H9 (cell line): ENCODE data around the gene LMO4. TPM values are rescaled to one million over a fixed set of nuclear protein-coding genes. Genes with fewer than 3 reads are reported as not detected.

ENCODE experiments used
- DNase-seq: peaks from one replicate; pipeline ENCODE4 v3.0.0-alpha.2; 2017
- H2AFZ ChIP-seq: one replicate; pipeline ENCODE4 v1.6.1; 2013; ENCODE audit warnings: mild to moderate bottlenecking, low read length, control low read depth, moderate library complexity
- H2AK5ac ChIP-seq: 2 replicates; pipeline ENCODE4 v1.6.1; 2013; ENCODE audit warnings: low read length, control low read depth, mixed read lengths; ENCODE audit not compliant: insufficient read length
- H2BK120ac ChIP-seq: one replicate; pipeline ENCODE4 v1.6.1; 2013; ENCODE audit warnings: low read depth, mild to moderate bottlenecking, low read length, control low read depth, inconsistent platforms; ENCODE audit not compliant: poor library complexity, severe bottlenecking
- H2BK12ac ChIP-seq: 2 replicates; pipeline ENCODE4 v1.6.1; 2013; ENCODE audit warnings: low read length, control low read depth, mixed read lengths, low read depth; ENCODE audit not compliant: insufficient read length
- H2BK15ac ChIP-seq: 2 replicates; pipeline ENCODE4 v1.6.1; 2013; ENCODE audit warnings: low read depth, low read length, control low read depth
- H2BK20ac ChIP-seq: one replicate; pipeline ENCODE4 v1.6.1; 2013; ENCODE audit warnings: low read depth, mild to moderate bottlenecking, low read length, control low read depth, inconsistent platforms; ENCODE audit not compliant: poor library complexity, severe bottlenecking
- H2BK5ac ChIP-seq: 2 replicates; pipeline ENCODE4 v1.6.1; 2013; ENCODE audit warnings: low read length, control low read depth, mixed read lengths; ENCODE audit not compliant: insufficient read length
- H3K14ac ChIP-seq: 2 replicates; pipeline ENCODE4 v1.6.1; 2013; ENCODE audit warnings: low read length, control low read depth; ENCODE audit not compliant: insufficient read depth
- H3K18ac ChIP-seq: 2 replicates; pipeline ENCODE4 v1.6.1; 2013; ENCODE audit warnings: low read depth, mild to moderate bottlenecking, mixed read lengths, low read length, control low read depth; ENCODE audit not compliant: insufficient read length
- H3K23ac ChIP-seq: 2 replicates; pipeline ENCODE4 v1.6.1; 2013; ENCODE audit warnings: low read length, control low read depth, mixed read lengths, low read depth; ENCODE audit not compliant: insufficient read length
- H3K23me2 ChIP-seq: 2 replicates; pipeline ENCODE4 v1.6.1; 2013; ENCODE audit warnings: low read depth, mild to moderate bottlenecking, mixed read lengths, low read length, control low read depth; ENCODE audit not compliant: insufficient read length, poor library complexity, severe bottlenecking
- H3K27ac ChIP-seq: 2 replicates; pipeline ENCODE4 v1.5.1; 2013; ENCODE audit warnings: low read length, control low read depth, mixed read lengths, low read depth; ENCODE audit not compliant: insufficient read length
- H3K27me3 ChIP-seq: 2 replicates; pipeline ENCODE4 v1.6.1; 2013; ENCODE audit warnings: low read length, control low read depth, inconsistent platforms; ENCODE audit not compliant: insufficient read depth
- H3K4ac ChIP-seq: 2 replicates; pipeline ENCODE4 v1.6.1; 2013; ENCODE audit warnings: low read depth, mild to moderate bottlenecking, control low read depth, inconsistent platforms, low read length, moderate library complexity
- H3K4me1 ChIP-seq: 2 replicates; pipeline ENCODE4 v1.6.1; 2013; ENCODE audit warnings: low read length, control low read depth, inconsistent platforms; ENCODE audit not compliant: insufficient read depth
- H3K4me2 ChIP-seq: 2 replicates; pipeline ENCODE4 v1.6.1; 2013; ENCODE audit warnings: low read length, control low read depth, mixed read lengths; ENCODE audit not compliant: insufficient read length, insufficient read depth
- H3K56ac ChIP-seq: 2 replicates; pipeline ENCODE4 v1.6.1; 2013; ENCODE audit warnings: low read depth, mild to moderate bottlenecking, mixed read lengths, low read length, control low read depth; ENCODE audit not compliant: insufficient read length
- H3K79me1 ChIP-seq: 2 replicates; pipeline ENCODE4 v1.6.1; 2013; ENCODE audit warnings: low read depth, mild to moderate bottlenecking, moderate library complexity, low read length, control low read depth, inconsistent platforms; ENCODE audit not compliant: insufficient read depth, poor library complexity, severe bottlenecking
- H3K79me2 ChIP-seq: 2 replicates; pipeline ENCODE4 v1.6.1; 2013; ENCODE audit warnings: low read length, control low read depth, inconsistent platforms; ENCODE audit not compliant: insufficient read depth
- H3K9ac ChIP-seq: 2 replicates; pipeline ENCODE4 v1.6.1; 2013; ENCODE audit warnings: low read length, control low read depth, mixed read lengths; ENCODE audit not compliant: insufficient read length; ENCODE audit errors: extremely low read depth
- H3K9me3 ChIP-seq: one replicate; pipeline ENCODE4 v1.6.1; 2013; ENCODE audit warnings: low read depth, low read length, inconsistent platforms; ENCODE audit not compliant: control insufficient read depth
- H3T11ph ChIP-seq: one replicate; pipeline ENCODE4 v1.6.1; 2013; ENCODE audit warnings: mild to moderate bottlenecking, low read length, control low read depth, inconsistent platforms
- H4K20me1 ChIP-seq: one replicate; pipeline ENCODE4 v1.6.1; 2013; ENCODE audit not compliant: control insufficient read depth, insufficient read length, insufficient read depth
- H4K5ac ChIP-seq: 2 replicates; pipeline ENCODE4 v1.6.1; 2013; ENCODE audit warnings: low read depth, mild to moderate bottlenecking, mixed read lengths, low read length, control low read depth; ENCODE audit not compliant: insufficient read length
- H4K8ac ChIP-seq: replicated peaks from 2 replicates; pipeline ENCODE4 v1.6.1; 2013; ENCODE audit warnings: low read length, control low read depth, mixed read lengths, low read depth; ENCODE audit not compliant: insufficient read length
- H4K91ac ChIP-seq: 2 replicates; pipeline ENCODE4 v1.6.1; 2013; ENCODE audit warnings: low read depth, mild to moderate bottlenecking, moderate library complexity, mixed read lengths, low read length, control low read depth; ENCODE audit not compliant: insufficient read length
- H3K27ac Mint-ChIP-seq, 3 experiments: 2 replicates in 2 of 3; 3 replicates in 1 of 3; pipeline ENCODE4 v1.8.0; 2020 to 2021; ENCODE audit warnings: mixed read lengths in 3 of 3, mild to moderate bottlenecking in 1 of 3, moderate library complexity in 1 of 3
- H3K27me3 Mint-ChIP-seq: 2 replicates; pipeline ENCODE4 v1.8.0; 2021; ENCODE audit warnings: low read depth, mild to moderate bottlenecking, moderate library complexity, mixed read lengths
- H3K36me3 Mint-ChIP-seq, 3 experiments: 2 replicates in 2 of 3; 3 replicates in 1 of 3; pipeline ENCODE4 v1.8.0; 2020 to 2021; ENCODE audit warnings: low read depth in 3 of 3, mixed read lengths in 3 of 3; ENCODE audit not compliant: insufficient read depth in 1 of 3
- H3K4me1 Mint-ChIP-seq, 2 experiments: 2 replicates each; pipeline ENCODE4 v1.8.0; 2020; ENCODE audit warnings: mixed read lengths in 2 of 2
- H3K4me3 Mint-ChIP-seq, 2 experiments: 2 replicates in 1 of 2; 3 replicates in 1 of 2; pipeline ENCODE4 v1.8.0; 2020 to 2021; ENCODE audit warnings: mild to moderate bottlenecking in 2 of 2, mixed read lengths in 2 of 2, moderate library complexity in 1 of 2
- H3K9me3 Mint-ChIP-seq, 2 experiments: 2 replicates in 1 of 2; 3 replicates in 1 of 2; pipeline ENCODE4 v1.8.0; 2020; ENCODE audit warnings: mild to moderate bottlenecking in 2 of 2, mixed read lengths in 2 of 2, moderate library complexity in 1 of 2
- WGBS: extraction: QIAGEN DNeasy Blood & Tissue Kit; methylation state at CpG from one replicate; pipeline ENCODE4 v1.1.7; 2013; ENCODE audit warnings: missing lambda C conversion rate, low lambda C conversion rate, mixed read lengths; ENCODE audit not compliant: insufficient read length; ENCODE audit errors: extremely low coverage; 5-methylcytosine and 5-hydroxymethylcytosine counted together
- total RNA-seq: library from RNA; stranded (reverse); gene quantifications from 2 replicates; pipeline ENCODE4 v1.2.1, GENCODE V29; 2021
- TF ChIP-seq, protein P1 (sequence below): fragments of 200-600 bp; sonication (generic); conservative IDR thresholded peaks from 3 replicates; pipeline ENCODE4 v1.8.0; 2021; ENCODE audit warnings: antibody characterized with exemption, mild to moderate bottlenecking

Gene LMO4
- total RNA-seq, 1 experiment from 2014 or later, result 64.9 TPM

GRCh38 chr1:87344231-87344630, 15.6 kb downstream of the LMO4 start:
- H3K14ac ChIP-seq, result no peak overlapping the region
- Mint-ChIP-seq H3K27ac (peak overlapping the region in 1 of 3 experiments; percentile 40; a peak in 2 of 7 replicates), H3K36me3 (peaks cover 35 to 66% (median 56%) of the 10 kb centered on the region in 3 experiments; a peak in 6 of 7 replicates), H3K4me1 (peaks cover 19 to 20% of the 10 kb centered on the region in 2 experiments; a peak in 3 of 4 replicates), H3K4me3 (no peak overlapping the region), H3K27me3 (no peaks in the 10 kb centered on the region), H3K9me3 (no peaks in the 10 kb centered on the region)
- no peak overlapping the region for H2BK5ac ChIP-seq
- no peaks in the 10 kb centered on the region; the same call in 1 of the 2 replicates for H3K27me3 ChIP-seq
- no peak for DNase-seq
- H3T11ph ChIP-seq, result no peak overlapping the region
- H3K79me1 ChIP-seq, result no peaks in the 10 kb centered on the region
- H3K23me2 ChIP-seq, result no peaks in the 10 kb centered on the region
- TF ChIP-seq, protein P1, sequence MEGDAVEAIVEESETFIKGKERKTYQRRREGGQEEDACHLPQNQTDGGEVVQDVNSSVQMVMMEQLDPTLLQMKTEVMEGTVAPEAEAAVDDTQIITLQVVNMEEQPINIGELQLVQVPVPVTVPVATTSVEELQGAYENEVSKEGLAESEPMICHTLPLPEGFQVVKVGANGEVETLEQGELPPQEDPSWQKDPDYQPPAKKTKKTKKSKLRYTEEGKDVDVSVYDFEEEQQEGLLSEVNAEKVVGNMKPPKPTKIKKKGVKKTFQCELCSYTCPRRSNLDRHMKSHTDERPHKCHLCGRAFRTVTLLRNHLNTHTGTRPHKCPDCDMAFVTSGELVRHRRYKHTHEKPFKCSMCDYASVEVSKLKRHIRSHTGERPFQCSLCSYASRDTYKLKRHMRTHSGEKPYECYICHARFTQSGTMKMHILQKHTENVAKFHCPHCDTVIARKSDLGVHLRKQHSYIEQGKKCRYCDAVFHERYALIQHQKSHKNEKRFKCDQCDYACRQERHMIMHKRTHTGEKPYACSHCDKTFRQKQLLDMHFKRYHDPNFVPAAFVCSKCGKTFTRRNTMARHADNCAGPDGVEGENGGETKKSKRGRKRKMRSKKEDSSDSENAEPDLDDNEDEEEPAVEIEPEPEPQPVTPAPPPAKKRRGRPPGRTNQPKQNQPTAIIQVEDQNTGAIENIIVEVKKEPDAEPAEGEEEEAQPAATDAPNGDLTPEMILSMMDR, result no peak
- H3K79me2 ChIP-seq, result no peaks in the 10 kb centered on the region
- H2BK15ac ChIP-seq, result no peak overlapping the region
- no peak overlapping the region for H3K9ac ChIP-seq
- H3K9me3 ChIP-seq, result no peaks in the 10 kb centered on the region
- H4K20me1 ChIP-seq, result no peaks in the 10 kb centered on the region
- no peak overlapping the region for H2AK5ac ChIP-seq
- H2BK120ac ChIP-seq, result no peak overlapping the region
- H4K8ac ChIP-seq, result no peak overlapping the region
- H3K27ac ChIP-seq, result no peak overlapping the region
- no peak overlapping the region for H2BK20ac ChIP-seq
- no peak overlapping the region for H3K23ac ChIP-seq
- H4K5ac ChIP-seq, result no peak overlapping the region
- H2AFZ ChIP-seq, result no peak overlapping the region
- no peak overlapping the region for H4K91ac ChIP-seq
- WGBS, result no CpG with 5 or more reads among the region's 3 CpGs
- no peak overlapping the region for H3K4ac ChIP-seq
- no peaks in the 10 kb centered on the region; the same call in 1 of the 2 replicates for H3K4me1 ChIP-seq
- H3K56ac ChIP-seq, result no peak overlapping the region
- H3K18ac ChIP-seq, result no peak overlapping the region
- H2BK12ac ChIP-seq, result no peak overlapping the region
- H3K4me2 ChIP-seq, result no peak overlapping the region
